ENCODE measurements around the gene ABCD1.

DNA sequence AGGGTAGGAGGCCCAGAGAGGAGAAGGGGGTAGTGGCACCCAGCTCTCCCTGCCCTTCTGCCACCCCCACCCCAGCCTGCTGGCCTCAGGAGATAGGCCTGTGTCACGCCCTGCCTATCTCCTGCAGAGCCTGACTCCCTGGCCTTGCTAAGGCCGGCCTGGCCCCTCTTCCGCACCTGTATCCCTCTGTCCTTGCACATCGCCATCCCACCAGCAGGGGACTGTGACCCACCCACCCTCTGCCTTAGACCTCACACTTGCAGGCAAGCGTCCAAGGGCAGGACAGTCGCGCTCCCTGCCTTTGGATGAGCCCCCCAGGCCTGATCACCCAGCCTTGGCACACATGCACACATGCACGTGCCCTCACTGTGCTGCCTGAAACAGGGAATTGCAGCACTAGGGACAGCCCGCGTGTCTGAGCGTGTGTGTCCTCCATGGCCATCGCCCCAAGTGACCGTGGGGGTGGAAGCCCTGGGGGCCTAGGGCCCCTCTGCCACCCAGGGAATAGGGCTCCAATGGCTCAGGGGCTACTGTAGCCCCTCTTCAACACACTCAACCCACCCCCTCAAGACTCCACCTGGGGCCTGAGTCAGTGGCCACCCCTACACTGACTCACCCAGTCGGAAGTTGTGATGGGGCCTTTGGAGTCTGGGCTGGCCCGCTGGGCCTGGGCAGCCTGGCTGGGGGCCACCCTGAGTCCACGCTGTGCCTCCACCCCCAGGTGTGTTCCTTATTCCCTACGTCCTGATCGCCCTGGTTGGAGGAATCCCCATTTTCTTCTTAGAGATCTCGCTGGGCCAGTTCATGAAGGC is 34.8 kb upstream of the ABCD1 start:
- TF ChIP-seq, protein P1, sequence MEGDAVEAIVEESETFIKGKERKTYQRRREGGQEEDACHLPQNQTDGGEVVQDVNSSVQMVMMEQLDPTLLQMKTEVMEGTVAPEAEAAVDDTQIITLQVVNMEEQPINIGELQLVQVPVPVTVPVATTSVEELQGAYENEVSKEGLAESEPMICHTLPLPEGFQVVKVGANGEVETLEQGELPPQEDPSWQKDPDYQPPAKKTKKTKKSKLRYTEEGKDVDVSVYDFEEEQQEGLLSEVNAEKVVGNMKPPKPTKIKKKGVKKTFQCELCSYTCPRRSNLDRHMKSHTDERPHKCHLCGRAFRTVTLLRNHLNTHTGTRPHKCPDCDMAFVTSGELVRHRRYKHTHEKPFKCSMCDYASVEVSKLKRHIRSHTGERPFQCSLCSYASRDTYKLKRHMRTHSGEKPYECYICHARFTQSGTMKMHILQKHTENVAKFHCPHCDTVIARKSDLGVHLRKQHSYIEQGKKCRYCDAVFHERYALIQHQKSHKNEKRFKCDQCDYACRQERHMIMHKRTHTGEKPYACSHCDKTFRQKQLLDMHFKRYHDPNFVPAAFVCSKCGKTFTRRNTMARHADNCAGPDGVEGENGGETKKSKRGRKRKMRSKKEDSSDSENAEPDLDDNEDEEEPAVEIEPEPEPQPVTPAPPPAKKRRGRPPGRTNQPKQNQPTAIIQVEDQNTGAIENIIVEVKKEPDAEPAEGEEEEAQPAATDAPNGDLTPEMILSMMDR (IDR thresholded peaks at IDR 0.05; ENCODE audit: low read depth, low read length, missing input control) = no peak
- no peak for TF ChIP-seq YY1 (IDR thresholded peaks at IDR 0.05)
- TF ChIP-seq JUND (IDR thresholded peaks at IDR 0.05) = no peak
- TF ChIP-seq SP1 (IDR thresholded peaks at IDR 0.05) = no peak
- TF ChIP-seq EGR1 (IDR thresholded peaks at IDR 0.05; ENCODE audit: low read depth in 2 of 2) = no peak
- no peak for TF ChIP-seq GABPA (IDR thresholded peaks at IDR 0.05 in 1 of 2, conservative IDR thresholded peaks at IDR 0.05 in 1 of 2)
- TF ChIP-seq TAF1 (conservative IDR thresholded peaks at IDR 0.05) = no peak
- TF ChIP-seq REST (IDR thresholded peaks at IDR 0.05) = no peak
- TF ChIP-seq FOXA2 (IDR thresholded peaks at IDR 0.05) = no peak
- TF ChIP-seq, protein P2, sequence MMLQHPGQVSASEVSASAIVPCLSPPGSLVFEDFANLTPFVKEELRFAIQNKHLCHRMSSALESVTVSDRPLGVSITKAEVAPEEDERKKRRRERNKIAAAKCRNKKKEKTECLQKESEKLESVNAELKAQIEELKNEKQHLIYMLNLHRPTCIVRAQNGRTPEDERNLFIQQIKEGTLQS (IDR thresholded peaks at IDR 0.05) = no peak
- TF ChIP-seq ZBTB33 (IDR thresholded peaks at IDR 0.05) = no peak
- TF ChIP-seq RXRA (IDR thresholded peaks at IDR 0.05) = no peak

All from liver (tissue), 3 donors.